CD4-positive, alpha-beta T cell treated with Interleukin-15 for 4 hours (primary cell): ENCODE results near the gene MUC12.
"Not testable (repeated sequence)": the region's sequence is repeated elsewhere in the genome, so short reads cannot be mapped to it uniquely, and the experiment has no call there.

Source experiments
- DNase-seq: peaks from one replicate; pipeline ENCODE4 v3.0.0-alpha.2; 2020; ENCODE audit warnings: low spot score

The MUC12 gene

DNA sequence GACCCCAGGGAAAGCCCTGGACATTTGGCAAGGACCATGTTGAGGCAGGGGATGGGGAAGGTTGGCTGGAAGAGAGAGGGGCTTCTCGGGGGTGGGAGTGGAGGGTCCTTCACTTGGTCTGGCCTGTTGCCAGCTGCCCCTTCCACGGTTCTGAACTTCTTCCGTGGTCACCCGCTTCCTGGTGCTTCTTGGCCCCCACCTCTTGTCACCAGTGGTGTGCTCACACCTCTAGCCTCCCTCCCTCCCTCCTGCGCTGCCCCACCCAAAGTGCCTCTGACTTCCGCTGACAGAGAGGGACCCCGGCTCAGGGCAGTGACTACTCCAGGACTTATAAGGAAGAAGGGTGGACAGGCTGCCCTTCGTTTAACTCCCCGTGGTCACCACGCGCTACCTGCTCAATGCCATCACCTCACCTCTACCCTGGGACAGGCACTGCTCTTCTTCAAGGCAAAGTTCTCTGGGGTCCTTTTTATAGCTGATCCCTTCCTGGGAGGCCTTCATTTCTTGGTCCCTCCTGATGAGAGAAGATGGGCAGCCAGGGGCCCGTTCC lies at the start of gene MUC12:
TSS of gene MUC12 (plus strand) at position 500 of the 550 bp plus-strand sequence. CDS start 58 bp downstream, outside the sequence.
- no peak for DNase-seq

DNA sequence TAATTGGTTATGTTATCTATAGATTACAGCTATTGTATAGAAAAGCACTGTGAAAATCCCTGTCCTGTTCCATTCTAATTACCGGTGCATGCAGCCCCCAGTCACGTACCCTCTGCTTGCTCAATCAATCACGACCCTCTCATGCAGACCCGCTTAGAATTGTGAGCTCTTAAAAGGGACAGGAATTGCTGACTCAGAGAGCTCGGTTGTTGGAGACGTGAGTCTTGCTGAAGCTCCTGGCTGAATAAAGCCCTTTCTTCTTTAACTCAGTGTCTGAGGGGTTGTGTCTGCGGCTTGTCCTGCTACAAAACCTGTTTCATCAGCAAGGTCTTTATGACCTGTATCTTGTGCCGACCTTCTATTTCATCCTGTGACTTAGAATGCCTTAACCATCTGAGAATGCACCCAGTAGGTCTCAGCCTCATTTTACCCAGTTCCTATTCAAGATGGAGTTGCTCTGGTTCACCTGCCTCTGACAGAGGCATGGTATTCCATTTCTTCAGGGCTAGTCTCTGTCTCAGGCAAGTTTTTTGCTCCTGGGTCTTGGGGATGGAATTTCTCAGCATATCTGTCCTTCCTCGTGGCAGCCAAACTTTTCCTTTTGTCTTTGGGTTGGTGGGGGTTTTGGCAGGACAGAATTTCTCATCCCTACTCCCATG lies 49.5 kb upstream of the MUC12 start:
- DNase-seq, result not testable (repeated sequence)

DNA sequence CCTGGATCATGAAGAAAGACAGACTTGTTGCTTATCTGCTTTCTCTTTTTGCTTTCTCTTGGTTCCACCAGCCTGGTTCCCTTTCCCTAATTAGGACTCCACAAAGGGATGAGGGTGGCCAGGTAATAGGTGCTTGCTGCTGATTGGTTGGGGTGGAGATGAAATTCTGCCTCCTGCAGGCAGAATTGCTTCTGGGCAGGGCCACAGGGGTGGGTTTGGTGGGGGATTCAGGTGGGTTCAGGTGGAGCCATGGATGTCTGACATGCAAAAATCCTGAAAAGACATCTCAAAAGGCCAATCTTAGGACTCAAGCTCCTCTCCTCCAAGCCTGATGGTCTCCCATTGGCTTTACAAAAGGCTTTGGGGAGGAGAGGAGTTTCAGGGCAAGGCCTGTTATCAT lies 48.3 kb upstream of the MUC12 start:
- no peak for DNase-seq

DNA sequence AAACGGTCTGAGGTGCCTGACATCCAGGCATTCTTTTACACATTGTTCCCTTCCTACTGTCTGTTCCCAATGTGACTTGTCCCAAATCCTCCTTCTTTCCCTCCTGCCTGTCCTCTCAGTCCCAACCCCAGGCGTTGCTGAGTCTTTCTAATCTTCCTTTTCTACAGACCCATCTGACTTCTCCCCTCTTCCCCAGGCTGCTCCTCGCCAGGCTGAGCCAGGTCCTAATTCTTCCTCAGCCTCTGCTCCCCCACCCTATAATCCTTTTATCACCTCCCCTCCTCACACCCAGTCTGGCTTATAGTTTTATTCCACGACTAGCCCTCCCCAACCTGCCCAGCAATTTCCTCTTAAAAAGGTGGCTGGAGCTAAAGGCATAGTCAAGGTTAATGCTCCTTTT lies 45.7 kb upstream of the MUC12 start:
- DNase-seq, result not testable (repeated sequence)

DNA sequence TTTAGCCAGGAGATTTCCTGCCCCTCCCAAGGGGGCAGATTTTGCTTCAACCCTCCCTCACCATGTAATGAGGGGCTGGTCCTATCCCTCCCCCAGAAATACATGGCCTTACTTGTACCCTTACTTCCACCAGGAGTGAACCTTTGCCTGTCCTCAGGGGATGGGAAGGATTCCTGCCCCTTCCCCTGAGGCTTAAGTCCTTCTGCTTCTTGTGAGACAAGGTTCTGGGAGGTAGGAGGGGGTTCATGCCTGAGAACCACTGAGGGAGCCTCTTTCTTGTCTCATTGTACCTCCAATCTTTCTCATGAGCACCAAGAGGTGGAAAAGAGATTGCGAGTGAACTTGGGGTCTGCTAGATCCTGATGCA lies 39.6 kb upstream of the MUC12 start:
- DNase-seq, result no peak

DNA sequence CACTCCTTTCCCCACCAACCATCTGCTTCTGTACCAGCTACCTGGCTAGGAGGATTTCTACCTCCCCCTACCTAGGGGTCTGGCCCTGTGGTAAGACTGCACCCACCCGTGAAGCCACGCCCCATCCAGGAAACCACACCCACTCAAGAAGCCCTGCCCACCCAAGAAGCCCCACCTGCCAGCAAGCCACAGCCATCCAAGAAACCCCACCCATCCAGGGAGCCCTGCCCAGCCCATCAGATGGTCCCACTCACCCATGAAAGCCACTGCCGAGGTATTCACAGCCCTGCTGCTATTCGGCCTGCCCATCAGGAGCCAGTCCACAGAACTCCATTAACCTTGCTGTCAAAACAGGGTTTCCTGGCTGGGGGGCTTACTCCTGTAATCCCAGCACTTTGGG lies 35.6 kb upstream of the MUC12 start:
- no peak for DNase-seq

GRCh38 chr7:100935381-100935780 lies 34.0 kb upstream of the MUC12 start:
- DNase-seq, result not testable (repeated sequence)

GRCh38 chr7:100936167-100936566 lies 33.2 kb upstream of the MUC12 start:
- not testable (repeated sequence) for DNase-seq

DNA sequence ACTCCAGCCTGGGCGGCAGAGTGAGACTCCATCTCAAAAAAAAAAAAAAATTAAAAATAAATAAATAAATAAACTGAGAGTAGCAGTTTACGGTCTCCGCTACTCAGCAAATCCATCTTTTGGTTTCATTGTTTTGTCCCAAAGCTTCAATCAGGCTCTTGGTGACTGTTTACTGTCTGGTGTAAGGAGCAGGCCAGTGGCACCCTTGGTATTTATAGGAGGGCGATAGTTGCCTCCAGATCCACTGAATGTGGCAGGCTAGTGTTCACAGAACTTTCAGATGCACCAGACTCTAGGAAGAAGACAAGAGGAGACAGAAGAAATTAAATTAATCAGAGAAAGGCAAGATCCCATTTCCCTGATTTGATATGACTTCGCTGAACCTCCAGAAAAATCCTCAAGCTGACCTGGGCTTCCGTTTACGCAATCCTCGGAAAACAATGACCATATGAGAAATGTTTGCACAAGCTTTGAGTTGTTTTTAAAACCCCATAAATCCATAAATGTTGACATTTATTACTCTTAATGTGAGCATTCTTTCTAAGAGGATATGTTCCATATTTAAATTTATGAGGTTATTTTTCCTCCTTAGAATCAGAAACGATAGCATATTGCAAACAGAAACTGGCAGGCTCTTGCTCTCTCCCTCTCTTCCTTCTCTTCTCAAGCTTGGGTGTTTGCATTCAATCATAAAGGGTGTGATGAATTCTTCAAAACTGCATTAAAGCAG lies 27.2 kb upstream of the MUC12 start:
- DNase-seq, result no peak

DNA sequence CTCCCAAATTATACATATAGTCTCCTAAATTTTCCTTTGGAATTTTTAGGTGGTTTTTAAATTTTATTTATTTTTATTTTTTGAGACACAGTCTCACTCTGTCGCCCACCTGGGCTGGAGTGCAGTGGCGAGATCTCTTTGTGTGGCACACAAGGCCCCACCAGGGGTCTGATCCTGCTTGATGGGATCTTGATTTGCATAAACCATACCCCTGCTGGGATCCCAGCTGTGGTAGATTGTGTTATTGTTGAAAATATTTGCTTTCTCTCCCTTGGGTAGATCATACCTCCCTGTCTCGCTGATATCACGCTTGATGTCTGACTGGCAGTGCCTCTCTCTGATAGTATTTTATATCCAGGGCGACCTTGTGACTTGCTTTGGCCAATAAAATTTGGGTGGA lies 25.7 kb upstream of the MUC12 start:
- DNase-seq, result no peak

DNA sequence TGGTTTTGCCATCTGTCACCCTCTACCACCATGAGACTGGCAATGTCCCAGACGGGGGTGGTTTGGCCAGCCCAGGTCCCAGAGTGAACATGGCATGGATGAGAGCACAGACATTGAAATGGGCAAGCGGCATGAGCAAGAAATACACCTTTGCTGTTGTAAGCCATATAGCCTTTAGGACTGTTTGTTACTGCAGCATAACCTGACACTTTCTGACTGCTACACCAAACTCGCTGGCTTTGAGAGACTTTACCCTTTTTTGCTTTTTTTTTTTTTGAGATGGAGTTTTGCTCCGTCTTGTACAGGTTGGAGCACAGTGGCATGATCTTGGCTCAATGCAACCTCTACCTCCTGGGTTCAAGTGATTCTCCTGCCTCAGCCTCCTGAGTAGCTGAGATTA lies 25.2 kb upstream of the MUC12 start:
- no peak for DNase-seq

DNA sequence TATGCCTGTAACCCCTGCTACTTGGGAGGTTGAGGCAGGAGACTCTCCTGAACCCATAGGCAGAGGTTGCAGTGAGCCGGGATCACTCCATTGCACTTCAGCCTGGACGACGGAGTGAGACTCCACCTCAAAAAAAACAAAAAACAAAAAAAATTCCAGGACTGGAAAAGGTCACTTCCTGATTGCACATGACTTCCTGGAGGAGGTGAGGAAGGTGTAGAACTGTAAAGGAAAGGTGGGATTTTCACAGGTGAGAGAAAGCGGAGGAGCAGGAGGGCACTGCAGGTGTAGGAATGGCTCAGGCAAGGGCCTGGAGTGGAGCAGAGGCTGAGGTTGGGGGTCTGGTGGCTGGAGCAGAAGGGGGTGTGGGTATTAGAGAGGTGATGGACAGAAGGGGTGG lies 23.3 kb upstream of the MUC12 start:
- DNase-seq, result no peak

- no peak for DNase-seq
These were observed 22.5 kb upstream of the MUC12 start for GRCh38 chr7:100946766-100947365.

GRCh38 chr7:100947792-100948191 lies 21.6 kb upstream of the MUC12 start:
- DNase-seq, result no peak

- no peak for DNase-seq
These were observed 20.0 kb upstream of the MUC12 start, which contains the start of gene MUC3A for GRCh38 chr7:100949227-100949932. Gene MUC3A (plus strand): TSS chr7:100949534. CDS start chr7:100949625, 91 bp downstream.

DNA sequence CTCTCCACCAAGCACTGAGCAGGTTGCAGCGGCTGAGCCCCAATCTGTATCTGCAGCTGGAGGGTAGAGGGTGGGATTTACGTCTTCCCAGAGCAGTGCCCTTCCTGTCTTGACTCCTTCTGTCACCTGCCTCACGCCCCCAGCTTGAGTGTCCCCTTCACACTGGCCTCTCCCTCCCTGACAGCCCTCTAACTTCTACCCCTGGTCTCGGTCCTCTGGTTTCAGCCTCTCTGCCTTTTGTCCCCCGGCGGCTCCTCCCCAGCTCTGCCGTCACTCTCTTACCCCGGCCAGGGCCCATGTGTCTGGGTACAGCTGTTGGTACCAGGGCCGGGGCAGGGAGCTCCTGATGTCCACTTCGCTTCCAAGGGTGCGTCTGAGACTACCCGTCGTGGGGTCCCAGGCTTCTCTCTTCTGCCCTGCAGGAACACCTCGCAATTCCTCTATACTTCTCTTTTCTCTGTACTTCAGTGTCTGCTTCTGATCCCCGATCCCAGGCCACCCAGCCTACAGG lies 19.4 kb upstream of the MUC12 start:
- DNase-seq, result no peak

DNA sequence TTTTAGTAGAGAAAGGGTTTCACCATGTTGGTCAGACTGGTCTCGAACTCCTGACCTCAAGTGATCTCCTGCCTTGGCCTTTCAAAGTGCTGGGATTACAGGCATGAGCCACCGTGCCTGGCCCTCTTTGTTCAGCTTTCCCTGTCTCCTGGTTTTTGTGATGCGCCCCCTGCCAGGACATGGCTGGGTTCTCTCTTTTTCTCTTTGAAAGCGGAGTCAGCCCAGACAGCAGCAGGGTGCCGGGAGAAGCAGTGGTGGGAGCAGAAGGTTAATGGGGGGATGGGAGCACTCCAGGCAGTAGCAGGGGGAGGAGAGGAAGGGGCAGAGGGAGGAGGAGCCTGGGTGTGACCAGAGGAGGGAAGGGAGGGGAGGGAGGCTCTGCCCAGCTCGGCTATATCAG lies 18.2 kb upstream of the MUC12 start:
- no peak for DNase-seq

- no peak for DNase-seq
These were observed 17.3 kb upstream of the MUC12 start for GRCh38 chr7:100951888-100952560.

DNA sequence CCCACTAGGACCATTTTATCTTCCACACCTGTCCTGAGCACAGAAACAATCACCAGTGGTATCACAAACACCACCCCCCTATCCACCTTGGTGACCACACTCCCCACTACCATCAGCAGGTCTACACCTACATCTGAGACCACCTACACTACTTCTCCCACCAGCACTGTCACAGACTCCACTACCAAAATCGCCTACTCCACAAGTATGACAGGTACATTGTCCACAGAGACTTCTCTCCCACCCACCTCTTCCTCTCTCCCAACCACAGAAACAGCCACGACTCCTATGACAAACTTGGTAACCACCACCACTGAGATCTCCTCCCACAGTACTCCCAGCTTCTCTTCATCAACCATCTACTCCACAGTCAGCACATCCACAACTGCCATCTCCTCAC lies 16.7 kb upstream of the MUC12 start:
- no peak for DNase-seq

DNA sequence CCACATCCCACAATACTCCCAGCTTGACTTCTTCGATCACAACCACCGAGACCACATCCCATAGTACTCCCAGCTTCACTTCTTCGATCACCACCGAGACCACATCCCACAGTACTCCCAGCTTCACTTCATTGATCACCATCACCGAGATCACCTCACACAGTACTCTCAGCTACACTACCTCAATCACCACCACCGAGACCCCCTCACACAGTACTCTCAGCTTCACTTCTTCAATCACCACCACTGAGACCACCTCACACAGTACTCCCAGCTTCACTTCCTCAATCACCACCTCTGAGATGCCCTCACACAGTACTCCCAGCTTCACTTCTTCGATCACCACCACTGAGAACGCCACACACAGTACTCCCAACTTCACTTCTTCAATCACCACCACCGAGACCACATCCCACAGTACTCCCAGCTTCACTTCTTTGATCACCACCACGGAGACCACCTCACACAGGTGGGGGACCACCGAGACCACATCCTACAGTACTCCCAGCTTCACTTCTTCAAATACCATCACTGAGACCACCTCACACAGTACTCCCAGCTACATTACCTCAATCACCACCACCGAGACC lies 11.4 kb upstream of the MUC12 start:
- no peak for DNase-seq

DNA sequence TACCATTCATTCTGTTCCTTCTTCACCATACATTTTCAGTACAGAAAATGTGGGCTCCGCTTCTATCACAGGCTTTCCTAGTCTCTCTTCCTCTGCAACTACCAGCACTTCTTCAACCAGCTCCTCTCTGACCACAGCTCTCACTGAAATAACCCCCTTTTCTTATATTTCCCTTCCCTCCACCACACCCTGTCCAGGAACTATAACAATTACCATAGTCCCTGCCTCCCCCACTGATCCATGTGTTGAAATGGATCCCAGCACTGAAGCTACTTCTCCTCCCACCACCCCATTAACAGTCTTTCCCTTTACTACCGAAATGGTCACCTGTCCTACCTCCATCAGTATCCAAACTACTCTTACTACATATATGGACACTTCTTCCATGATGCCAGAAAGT lies 9.5 kb upstream of the MUC12 start:
- DNase-seq, result no peak
